ENCODE results near the gene TPRG1.

DNA sequence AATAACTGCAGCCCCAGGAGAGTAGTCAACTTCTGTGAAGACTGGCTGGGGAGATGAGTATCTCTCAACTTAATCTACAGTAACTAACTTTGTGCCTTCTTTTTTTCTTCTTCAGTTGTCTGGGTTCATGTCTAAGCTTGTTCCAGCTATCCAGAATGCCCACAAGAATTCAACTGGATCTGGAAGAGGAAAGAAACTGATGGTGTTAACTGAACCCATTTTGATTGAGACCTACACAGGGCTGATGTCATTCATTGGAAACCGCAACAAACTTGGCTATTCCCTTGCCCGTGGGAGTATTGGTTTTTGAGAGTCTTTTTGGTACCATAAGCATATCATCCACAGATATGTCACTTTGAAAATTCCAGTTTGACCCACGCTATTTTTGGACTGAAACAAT lies 148.7 kb downstream of the TPRG1 start:
- TF ChIP-seq, protein P1, sequence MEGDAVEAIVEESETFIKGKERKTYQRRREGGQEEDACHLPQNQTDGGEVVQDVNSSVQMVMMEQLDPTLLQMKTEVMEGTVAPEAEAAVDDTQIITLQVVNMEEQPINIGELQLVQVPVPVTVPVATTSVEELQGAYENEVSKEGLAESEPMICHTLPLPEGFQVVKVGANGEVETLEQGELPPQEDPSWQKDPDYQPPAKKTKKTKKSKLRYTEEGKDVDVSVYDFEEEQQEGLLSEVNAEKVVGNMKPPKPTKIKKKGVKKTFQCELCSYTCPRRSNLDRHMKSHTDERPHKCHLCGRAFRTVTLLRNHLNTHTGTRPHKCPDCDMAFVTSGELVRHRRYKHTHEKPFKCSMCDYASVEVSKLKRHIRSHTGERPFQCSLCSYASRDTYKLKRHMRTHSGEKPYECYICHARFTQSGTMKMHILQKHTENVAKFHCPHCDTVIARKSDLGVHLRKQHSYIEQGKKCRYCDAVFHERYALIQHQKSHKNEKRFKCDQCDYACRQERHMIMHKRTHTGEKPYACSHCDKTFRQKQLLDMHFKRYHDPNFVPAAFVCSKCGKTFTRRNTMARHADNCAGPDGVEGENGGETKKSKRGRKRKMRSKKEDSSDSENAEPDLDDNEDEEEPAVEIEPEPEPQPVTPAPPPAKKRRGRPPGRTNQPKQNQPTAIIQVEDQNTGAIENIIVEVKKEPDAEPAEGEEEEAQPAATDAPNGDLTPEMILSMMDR (IDR thresholded peaks at IDR 0.05): no peak
- no peak for TF ChIP-seq POLR2AphosphoS5 (IDR thresholded peaks at IDR 0.05)
- no peak for TF ChIP-seq POLR2A (IDR thresholded peaks at IDR 0.05; ENCODE audit: low read depth)
- TF ChIP-seq EP300 (IDR thresholded peaks at IDR 0.05): no peak
